Ishikawa (cell line): Measurements from ENCODE around the gene CDC123.

Source experiments
- EP300 ChIP-seq: IDR thresholded peaks from 2 replicates; pipeline ENCODE4 v1.6.1; 2012; ENCODE audit warnings: borderline replicate concordance
- FOXM1 ChIP-seq: IDR thresholded peaks from 2 replicates; pipeline ENCODE4 v1.6.1; 2012; ENCODE audit warnings: low read depth, borderline replicate concordance
- TCF12 ChIP-seq: IDR thresholded peaks from 2 replicates; pipeline ENCODE4 v1.6.1; 2012; ENCODE audit warnings: low read depth
- USF1 ChIP-seq: IDR thresholded peaks from 2 replicates; pipeline ENCODE4 v1.6.1; 2012

GRCh38 chr10:12158111-12158510, 37.9 kb upstream of the CDC123 start:
- TF ChIP-seq EP300 (no peak), FOXM1 (no peak), TCF12 (no peak), USF1 (no peak)
